K562 (cell line): ENCODE results near the gene HMGA1. TPM values are rescaled to one million over a fixed set of nuclear protein-coding genes. Genes with fewer than 3 reads are reported as not detected.

Experiments used
- ARID1B ChIP-seq: fragments of 450-650 bp; IDR thresholded peaks from 2 replicates; pipeline ENCODE4 v1.6.1; 2016; ENCODE audit warnings: antibody characterized with exemption, mild to moderate bottlenecking, inconsistent platforms
- BCOR ChIP-seq: fragments of 450-650 bp; IDR thresholded peaks from 2 replicates; pipeline ENCODE4 v1.6.1; 2016
- BDP1 ChIP-seq: IDR thresholded peaks from 3 replicates; pipeline ENCODE4 v1.6.1; 2011; ENCODE audit not compliant: insufficient read length, insufficient read depth
- CBX3 ChIP-seq, 2 experiments: IDR thresholded peaks; 1 replicate in 1 of 2; 2 replicates in 1 of 2; pipeline ENCODE4 v1.6.1; 2012; ENCODE audit warnings: inconsistent platforms in 2 of 2, low read length in 2 of 2, borderline replicate concordance in 1 of 2, control low read depth in 1 of 2
- CC2D1A ChIP-seq: fragments of 450-650 bp; IDR thresholded peaks from 2 replicates; pipeline ENCODE4 v1.6.1; 2017; ENCODE audit warnings: mild to moderate bottlenecking
- CEBPG ChIP-seq, 3 experiments: fragments of 200-800 bp in 1 of 3; sonication (Bioruptor generic) in 1 of 3; sonication (generic) in 1 of 3; formaldehyde crosslinking in 1 of 3; IDR thresholded peaks in 2 of 3; conservative IDR thresholded peaks in 1 of 3; 2 replicates each; pipeline versions ENCODE4 v1.6.1 to v1.8.0; 2016 to 2022; ENCODE audit warnings: missing compliant biosample characterization in 2 of 3, missing genetic modification characterization in 2 of 3, mild to moderate bottlenecking in 1 of 3, missing genetic modification reagents in 1 of 3
- DMBX1 ChIP-seq: fragments of 250-450 bp; sonication (Bioruptor Pico); IDR thresholded peaks from 2 replicates; pipeline ENCODE4 v1.8.0; 2022; ENCODE audit warnings: inconsistent platforms, mild to moderate bottlenecking, moderate library complexity, borderline replicate concordance
- ILF3 ChIP-seq: fragments of 450-650 bp; IDR thresholded peaks from 2 replicates; pipeline ENCODE4 v1.6.1; 2018; ENCODE audit warnings: antibody characterized with exemption, mild to moderate bottlenecking, moderate library complexity, borderline replicate concordance
- NUFIP1 ChIP-seq: fragments of 450-650 bp; IDR thresholded peaks from 2 replicates; pipeline ENCODE4 v1.6.1; 2018; ENCODE audit not compliant: partially characterized antibody
- RAD51 ChIP-seq: fragments of 450-650 bp; IDR thresholded peaks from 2 replicates; pipeline ENCODE4 v1.7.1; 2016; ENCODE audit warnings: low read depth, mild to moderate bottlenecking, borderline replicate concordance
- TAF1 ChIP-seq: IDR thresholded peaks from 2 replicates; pipeline ENCODE4 v1.6.1; 2011; ENCODE audit warnings: mild to moderate bottlenecking, low read length, moderate library complexity; ENCODE audit not compliant: insufficient read depth, control insufficient read depth, severe bottlenecking; ENCODE audit errors: extremely low read depth
- THAP12 ChIP-seq: fragments of 250-450 bp; sonication (Bioruptor Pico); IDR thresholded peaks from 2 replicates; pipeline ENCODE4 v1.9.0; 2021; ENCODE audit warnings: mild to moderate bottlenecking, inconsistent platforms
- WHSC1 ChIP-seq: IDR thresholded peaks from one replicate; pipeline ENCODE4 v1.6.1; 2012; ENCODE audit warnings: low read length, control low read depth, inconsistent platforms
- ZBTB17 ChIP-seq: fragments of 450-650 bp; formaldehyde crosslinking; IDR thresholded peaks from 2 replicates; pipeline ENCODE4 v1.4.0; 2020; ENCODE audit warnings: mild to moderate bottlenecking
- ZNF146 ChIP-seq: IDR thresholded peaks from one replicate; pipeline ENCODE4 v1.6.1; 2018; ENCODE audit warnings: missing compliant biosample characterization; ENCODE audit not compliant: unreplicated experiment
- polyA plus RNA-seq, 8 experiments: library from polyadenylated mRNA; depleted of rRNA in 4 of 8; stranded (reverse) in 5 of 8; unstranded in 3 of 8; fragments of >200 nt; fragmentation: Nextera tagmentation in 2 of 8; fragmentation: Illumina TruSeq in 1 of 8; extraction: Ambion mirVana in 2 of 8; extraction: Trizol in 1 of 8; gene quantifications; 2 replicates each; pipeline versions ENCODE4 v1.2.1 to v1.2.3, GENCODE V29; 2011 to 2014; ENCODE audit warnings: inconsistent platforms in 1 of 8, missing spikeins in 1 of 8
- total RNA-seq, 7 experiments: library from RNA; depleted of rRNA in 6 of 7; stranded (reverse); fragments of >200 nt in 6 of 7; fragmentation: Illumina TruSeq in 2 of 7; extraction: Trizol in 2 of 7; gene quantifications; 2 replicates each; pipeline versions ENCODE4 v1.2.1 to v1.2.3, GENCODE V29; 2011 to 2021; ENCODE audit warnings: low replicate concordance in 1 of 7
- TF ChIP-seq, protein P1 (sequence below): fragments of 450-650 bp; IDR thresholded peaks from 2 replicates; pipeline ENCODE4 v1.6.1; 2017; ENCODE audit warnings: antibody characterized with exemption, mild to moderate bottlenecking
- TF ChIP-seq, protein P2 (sequence below): fragments of 450-650 bp; IDR thresholded peaks from 2 replicates; pipeline ENCODE4 v1.6.1; 2018; ENCODE audit not compliant: partially characterized antibody

Gene HMGA1
- total and polyA plus RNA-seq, 9 of the 15 experiments (the other 6 are each of a cell fraction or from before 2014, with no cell fraction given), result 27.8 to 1,947 (median 594) TPM

GRCh38 chr6:34200340-34200971 is 36.2 kb upstream of the HMGA1 start (continued):
- TF ChIP-seq NUFIP1 (no peak), THAP12 (CRISPR knock-in tag) (no peak), BDP1 (no peak), DMBX1 (CRISPR knock-in tag) (0 out of 2 replicates have a peak, but pooled peaks have one; percentile 50), BCOR (peak; percentile 84), ZNF146 (no peak), ARID1B (no peak), CEBPG (CRISPR knock-in tag; IDR thresholded peaks at IDR 0.05) (0 out of 2 replicates have a peak, but pooled peaks have one; percentile 6), CEBPG (tag; conservative IDR thresholded peaks at IDR 0.05 in 1 of 2, IDR thresholded peaks at IDR 0.05 in 1 of 2) (no peak), RAD51 (peak; percentile 96), ILF3 (no peak), CBX3 (IDR thresholded peaks at IDR 0.05; ENCODE audit: borderline replicate concordance in 1 of 2, low read length in 2 of 2) (peak in 1 of 2 experiments; percentile 75; a peak in 2 of 3 replicates), CC2D1A (0 out of 2 replicates have a peak, but pooled peaks have one; percentile 50), WHSC1 (no peak), TAF1 (no peak), ZBTB17 (no peak)
- TF ChIP-seq, protein P1, sequence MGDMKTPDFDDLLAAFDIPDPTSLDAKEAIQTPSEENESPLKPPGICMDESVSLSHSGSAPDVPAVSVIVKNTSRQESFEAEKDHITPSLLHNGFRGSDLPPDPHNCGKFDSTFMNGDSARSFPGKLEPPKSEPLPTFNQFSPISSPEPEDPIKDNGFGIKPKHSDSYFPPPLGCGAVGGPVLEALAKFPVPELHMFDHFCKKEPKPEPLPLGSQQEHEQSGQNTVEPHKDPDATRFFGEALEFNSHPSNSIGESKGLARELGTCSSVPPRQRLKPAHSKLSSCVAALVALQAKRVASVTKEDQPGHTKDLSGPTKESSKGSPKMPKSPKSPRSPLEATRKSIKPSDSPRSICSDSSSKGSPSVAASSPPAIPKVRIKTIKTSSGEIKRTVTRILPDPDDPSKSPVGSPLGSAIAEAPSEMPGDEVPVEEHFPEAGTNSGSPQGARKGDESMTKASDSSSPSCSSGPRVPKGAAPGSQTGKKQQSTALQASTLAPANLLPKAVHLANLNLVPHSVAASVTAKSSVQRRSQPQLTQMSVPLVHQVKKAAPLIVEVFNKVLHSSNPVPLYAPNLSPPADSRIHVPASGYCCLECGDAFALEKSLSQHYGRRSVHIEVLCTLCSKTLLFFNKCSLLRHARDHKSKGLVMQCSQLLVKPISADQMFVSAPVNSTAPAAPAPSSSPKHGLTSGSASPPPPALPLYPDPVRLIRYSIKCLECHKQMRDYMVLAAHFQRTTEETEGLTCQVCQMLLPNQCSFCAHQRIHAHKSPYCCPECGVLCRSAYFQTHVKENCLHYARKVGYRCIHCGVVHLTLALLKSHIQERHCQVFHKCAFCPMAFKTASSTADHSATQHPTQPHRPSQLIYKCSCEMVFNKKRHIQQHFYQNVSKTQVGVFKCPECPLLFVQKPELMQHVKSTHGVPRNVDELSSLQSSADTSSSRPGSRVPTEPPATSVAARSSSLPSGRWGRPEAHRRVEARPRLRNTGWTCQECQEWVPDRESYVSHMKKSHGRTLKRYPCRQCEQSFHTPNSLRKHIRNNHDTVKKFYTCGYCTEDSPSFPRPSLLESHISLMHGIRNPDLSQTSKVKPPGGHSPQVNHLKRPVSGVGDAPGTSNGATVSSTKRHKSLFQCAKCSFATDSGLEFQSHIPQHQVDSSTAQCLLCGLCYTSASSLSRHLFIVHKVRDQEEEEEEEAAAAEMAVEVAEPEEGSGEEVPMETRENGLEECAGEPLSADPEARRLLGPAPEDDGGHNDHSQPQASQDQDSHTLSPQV, result peak; percentile 85
- TF ChIP-seq, protein P2, sequence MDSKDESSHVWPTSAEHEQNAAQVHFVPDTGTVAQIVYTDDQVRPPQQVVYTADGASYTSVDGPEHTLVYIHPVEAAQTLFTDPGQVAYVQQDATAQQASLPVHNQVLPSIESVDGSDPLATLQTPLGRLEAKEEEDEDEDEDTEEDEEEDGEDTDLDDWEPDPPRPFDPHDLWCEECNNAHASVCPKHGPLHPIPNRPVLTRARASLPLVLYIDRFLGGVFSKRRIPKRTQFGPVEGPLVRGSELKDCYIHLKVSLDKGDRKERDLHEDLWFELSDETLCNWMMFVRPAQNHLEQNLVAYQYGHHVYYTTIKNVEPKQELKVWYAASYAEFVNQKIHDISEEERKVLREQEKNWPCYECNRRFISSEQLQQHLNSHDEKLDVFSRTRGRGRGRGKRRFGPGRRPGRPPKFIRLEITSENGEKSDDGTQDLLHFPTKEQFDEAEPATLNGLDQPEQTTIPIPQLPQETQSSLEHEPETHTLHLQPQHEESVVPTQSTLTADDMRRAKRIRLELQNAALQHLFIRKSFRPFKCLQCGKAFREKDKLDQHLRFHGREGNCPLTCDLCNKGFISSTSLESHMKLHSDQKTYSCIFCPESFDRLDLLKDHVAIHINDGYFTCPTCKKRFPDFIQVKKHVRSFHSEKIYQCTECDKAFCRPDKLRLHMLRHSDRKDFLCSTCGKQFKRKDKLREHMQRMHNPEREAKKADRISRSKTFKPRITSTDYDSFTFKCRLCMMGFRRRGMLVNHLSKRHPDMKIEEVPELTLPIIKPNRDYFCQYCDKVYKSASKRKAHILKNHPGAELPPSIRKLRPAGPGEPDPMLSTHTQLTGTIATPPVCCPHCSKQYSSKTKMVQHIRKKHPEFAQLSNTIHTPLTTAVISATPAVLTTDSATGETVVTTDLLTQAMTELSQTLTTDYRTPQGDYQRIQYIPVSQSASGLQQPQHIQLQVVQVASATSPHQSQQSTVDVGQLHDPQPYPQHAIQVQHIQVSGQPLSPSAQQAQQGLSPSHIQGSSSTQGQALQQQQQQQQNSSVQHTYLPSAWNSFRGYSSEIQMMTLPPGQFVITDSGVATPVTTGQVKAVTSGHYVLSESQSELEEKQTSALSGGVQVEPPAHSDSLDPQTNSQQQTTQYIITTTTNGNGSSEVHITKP, result peak; percentile 86
